ENCODE data around the gene MARVELD3. TPM values are rescaled to one million over a fixed set of nuclear protein-coding genes. Genes with fewer than 3 reads are reported as not detected.

The MARVELD3 gene
- total and polyA plus RNA-seq, 2 of the 8 experiments (the other 6 are each of a cell fraction or from before 2014, with no cell fraction given), result 18.0 to 34.8 TPM

DNA sequence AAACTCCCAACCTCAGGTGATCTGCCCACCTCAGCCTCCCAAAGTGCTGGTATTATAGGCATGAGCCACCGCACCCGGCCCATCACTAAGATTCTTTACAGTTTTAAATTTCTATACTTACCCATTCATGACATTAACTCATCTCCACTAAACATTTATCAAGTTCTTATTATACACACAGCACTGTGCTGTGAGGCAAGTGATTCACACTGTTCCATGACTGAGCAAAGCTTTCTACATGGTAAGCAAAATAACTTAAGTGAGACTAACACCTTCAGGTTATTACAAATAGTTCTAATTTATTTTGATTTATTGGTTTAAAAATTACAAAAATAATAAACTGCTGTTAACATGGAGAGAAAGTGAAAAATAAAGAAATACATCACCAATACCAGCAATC, 33.5 kb downstream of the MARVELD3 start (continued):
- TF ChIP-seq YY1 (IDR thresholded peaks at IDR 0.05; ENCODE audit: low read depth, low read length), result no peak
- TF ChIP-seq FOSL1 (IDR thresholded peaks at IDR 0.05; ENCODE audit: insufficient read depth, low read depth, low read length), result no peak
- TF ChIP-seq EGR1 (IDR thresholded peaks at IDR 0.05; ENCODE audit: borderline replicate concordance, low read depth, low read length), result no peak
- no peak for TF ChIP-seq SP4 (IDR thresholded peaks at IDR 0.05; ENCODE audit: low read length)
- no peak for TF ChIP-seq SUZ12 (IDR thresholded peaks at IDR 0.05; ENCODE audit: low read length)
- no peak for TF ChIP-seq SIRT6 (IDR thresholded peaks at IDR 0.05; ENCODE audit: low read length)
- no peak for TF ChIP-seq TBP (IDR thresholded peaks at IDR 0.05; ENCODE audit: low read depth, low read length)

All from H1 (cell line).